K562 (cell line): ENCODE results near the gene PCBP3. TPM values are rescaled to one million over a fixed set of nuclear protein-coding genes. Genes with fewer than 3 reads are reported as not detected.

Experiments used
- ATAC-seq: fragments of 200-7000 bp; cut with Tn5 transposase; 3 replicates; pipeline ENCODE4 v1.9.1; 2020; ENCODE audit warnings: moderate library complexity
- BruUV-seq: library from RNA; stranded (reverse); fragments of 400-500 nt; replicated peaks from 2 replicates; lab custom pipeline; 2021; lab: Mats Ljungman, UMichigan
- CTCF ChIA-PET: fragments of 300-600 bp; formaldehyde crosslinking; extraction: SDS; loops from one replicate; lab custom pipeline; 2021; ENCODE audit warnings: low intra/inter-chr PET ratio; lab: Yijun Ruan, JAX
- POLR2A ChIA-PET: fragments of 300-600, 350-650 bp; sonication (Branson Sonifier 250); formaldehyde crosslinking; extraction: SDS; loops from one replicate; lab custom pipeline; 2021; ENCODE audit warnings: antibody characterized with exemption, inconsistent platforms; lab: Yijun Ruan, JAX
- DNase-seq, 4 experiments: peaks; one replicate each; pipeline versions ENCODE4 v3.0.0 to v3.0.0-alpha.2; 2011 to 2018; ENCODE audit warnings: low spot score in 3 of 4, mixed read lengths in 3 of 4; ENCODE audit errors: extremely low read depth in 1 of 4
- FAIRE-seq: peaks from 2 replicates; lab custom pipeline; 2011; peaks lifted over from hg19 to GRCh38; lab: Jason Lieb, UNC
- H2AFZ ChIP-seq: 2 replicates; pipeline ENCODE4 v1.6.0; 2011; ENCODE audit warnings: low read depth, low read length, control low read depth, inconsistent platforms
- H3K27ac ChIP-seq: fragments of 200-600 bp; 3 replicates; pipeline ENCODE4 v1.8.0; 2011; ENCODE audit warnings: low read depth, mild to moderate bottlenecking, control low read depth, inconsistent platforms, low read length, moderate library complexity, mixed read lengths; ENCODE audit errors: extremely low read depth
- H3K27me3 ChIP-seq, 2 experiments: fragments of 300-600 bp in 1 of 2; 2 replicates in 1 of 2; 3 replicates in 1 of 2; pipeline versions ENCODE4 v1.6.0 to v1.8.0; 2011; ENCODE audit warnings: inconsistent platforms in 2 of 2, low read length in 2 of 2, mild to moderate bottlenecking in 1 of 2, mixed read lengths in 1 of 2, moderate library complexity in 1 of 2; ENCODE audit not compliant: control insufficient read depth in 2 of 2, insufficient read depth in 2 of 2
- H3K36me3 ChIP-seq: fragments of 300-600 bp; 3 replicates; pipeline ENCODE4 v1.8.0; 2011; ENCODE audit warnings: mild to moderate bottlenecking, low read length, inconsistent platforms; ENCODE audit not compliant: control insufficient read depth, insufficient read depth
- H3K4me1 ChIP-seq, 2 experiments: fragments of 200-600 bp in 1 of 2; replicated peaks in 1 of 2; 2 replicates in 1 of 2; 3 replicates in 1 of 2; pipeline versions ENCODE4 v1.5.1 to v1.8.0; 2011; ENCODE audit warnings: inconsistent platforms in 2 of 2, low read length in 2 of 2, mild to moderate bottlenecking in 1 of 2, mixed read lengths in 1 of 2, moderate library complexity in 1 of 2; ENCODE audit not compliant: control insufficient read depth in 2 of 2, insufficient read depth in 2 of 2
- H3K4me2 ChIP-seq: 2 replicates; pipeline ENCODE4 v1.6.1; 2011; ENCODE audit warnings: low read length, control low read depth, inconsistent platforms, mixed read lengths; ENCODE audit not compliant: insufficient read depth
- H3K4me3 ChIP-seq: fragments of 200-600 bp; sonication (generic), shearing (Covaris generic); 2 replicates; pipeline ENCODE4 v1.5.1; 2016; ENCODE audit warnings: control low read depth, inconsistent platforms
- H3K79me2 ChIP-seq: fragments of 200-600 bp; 3 replicates; pipeline ENCODE4 v1.8.0; 2011; ENCODE audit warnings: low read length, inconsistent platforms; ENCODE audit not compliant: control insufficient read depth, insufficient read depth
- H3K9ac ChIP-seq, 2 experiments: 2 replicates each; pipeline versions ENCODE4 v1.6.0 to v1.6.1; 2011; ENCODE audit warnings: low read depth in 2 of 2, low read length in 2 of 2, control low read depth in 1 of 2, inconsistent platforms in 1 of 2, mild to moderate bottlenecking in 1 of 2, mixed read lengths in 1 of 2; ENCODE audit not compliant: insufficient read depth in 1 of 2
- H3K9me1 ChIP-seq: one replicate; pipeline ENCODE4 v1.6.0; 2011; ENCODE audit warnings: inconsistent platforms, mild to moderate bottlenecking, low read length, moderate library complexity; ENCODE audit not compliant: control insufficient read depth, insufficient read depth
- H3K9me3 ChIP-seq: replicated peaks from 2 replicates; pipeline ENCODE4 v1.5.1; 2011; ENCODE audit warnings: low read depth, low read length, inconsistent platforms; ENCODE audit not compliant: control insufficient read depth, insufficient read depth
- H4K20me1 ChIP-seq: replicated peaks from 2 replicates; pipeline ENCODE4 v1.6.1; 2011; ENCODE audit warnings: low read length, inconsistent platforms, mixed read lengths; ENCODE audit not compliant: control insufficient read depth, insufficient read depth
- GMEB1 ChIP-seq: fragments of 250-450 bp; sonication (Bioruptor Pico); IDR thresholded peaks from 2 replicates; pipeline ENCODE4 v1.4.0; 2020; ENCODE audit warnings: mild to moderate bottlenecking
- HCFC1 ChIP-seq: IDR thresholded peaks from 2 replicates; pipeline ENCODE4 v1.6.1; 2012; ENCODE audit warnings: low read depth, low read length, improper control_type of control experiment
- MTA1 ChIP-seq: fragments of 450-650 bp; IDR thresholded peaks from 2 replicates; pipeline ENCODE4 v1.6.1; 2017; ENCODE audit warnings: borderline replicate concordance
- NFE2L1 ChIP-seq: fragments of 450-650 bp; IDR thresholded peaks from 2 replicates; pipeline ENCODE4 v1.6.1; 2016; ENCODE audit warnings: missing genetic modification characterization, low read depth, mild to moderate bottlenecking, missing compliant biosample characterization, moderate library complexity, borderline replicate concordance
- SNIP1 ChIP-seq: fragments of 450-650 bp; IDR thresholded peaks from 2 replicates; pipeline ENCODE4 v1.7.1; 2017; ENCODE audit warnings: low read depth, mild to moderate bottlenecking
- SREBF1 ChIP-seq: fragments of 150-350 bp; IDR thresholded peaks from 2 replicates; pipeline ENCODE4 v1.6.1; 2014; ENCODE audit warnings: antibody characterized with exemption, low read depth, low read length, borderline replicate concordance
- ZNF12 ChIP-seq: sonication (generic); formaldehyde crosslinking; IDR thresholded peaks from 2 replicates; pipeline ENCODE4 v1.4.0; 2020; ENCODE audit warnings: mild to moderate bottlenecking, missing genetic modification reagents
- ZNF174 ChIP-seq: fragments of 250-450 bp; sonication (Bioruptor Pico); IDR thresholded peaks from 2 replicates; pipeline ENCODE4 v1.4.0; 2020; ENCODE audit warnings: mild to moderate bottlenecking
- ZNF398 ChIP-seq: fragments of 250-450 bp; sonication (Bioruptor Pico); IDR thresholded peaks from 2 replicates; pipeline ENCODE4 v1.8.0; 2021; ENCODE audit warnings: moderate library complexity, mild to moderate bottlenecking, inconsistent platforms
- ZNF407 ChIP-seq: fragments of 450-650 bp; IDR thresholded peaks from 2 replicates; pipeline ENCODE4 v1.6.1; 2016; ENCODE audit warnings: low read depth
- WGBS: fragments of 100-300 bp; shearing (Covaris generic); methylation state at CpG from one replicate; pipeline ENCODE4 v1.1.6; 2016; ENCODE audit warnings: low coverage, mixed read lengths; ENCODE audit not compliant: insufficient coverage; ENCODE audit errors: missing lambda C conversion rate; 5-methylcytosine and 5-hydroxymethylcytosine counted together
- in situ Hi-C: fragments of 300-500 bp; cut with MboI; formaldehyde crosslinking; loops from 4 replicates; pipeline ENCODE4 v1.15.0; 2018; ENCODE audit warnings: inconsistent platforms, mixed read lengths
- intact Hi-C: fragments of 100-400 bp; cut with micrococcal nuclease; formaldehyde crosslinking; loops from 2 replicates; pipeline ENCODE4 v1.14.2; 2022
- polyA plus RNA-seq, 8 experiments: library from polyadenylated mRNA; depleted of rRNA in 4 of 8; stranded (reverse) in 5 of 8; unstranded in 3 of 8; fragments of >200 nt; fragmentation: Nextera tagmentation in 2 of 8; fragmentation: Illumina TruSeq in 1 of 8; extraction: Ambion mirVana in 2 of 8; extraction: Trizol in 1 of 8; gene quantifications; 2 replicates each; pipeline versions ENCODE4 v1.2.1 to v1.2.3, GENCODE V29; 2011 to 2014; ENCODE audit warnings: inconsistent platforms in 1 of 8, missing spikeins in 1 of 8
- total RNA-seq, 7 experiments: library from RNA; depleted of rRNA in 6 of 7; stranded (reverse); fragments of >200 nt in 6 of 7; fragmentation: Illumina TruSeq in 2 of 7; extraction: Trizol in 2 of 7; gene quantifications; 2 replicates each; pipeline versions ENCODE4 v1.2.1 to v1.2.3, GENCODE V29; 2011 to 2021; ENCODE audit warnings: low replicate concordance in 1 of 7

PCBP3 gene
- total and polyA plus RNA-seq, 9 of the 15 experiments (the other 6 are each of a cell fraction or from before 2014, with no cell fraction given), result 0.18 TPM; not detected in 8

GRCh38 chr21:45768011-45768739 is 124.7 kb downstream of the PCBP3 start:
- Histone ChIP-seq H3K79me2 (no peaks in the 10 kb centered on the region), H3K9me3 (no peaks in the 10 kb centered on the region), H3K36me3 (no peaks in the 10 kb centered on the region), H3K4me2 (no peak overlapping the region), H2AFZ (no peak overlapping the region), H3K4me1 (peaks cover 0 to 3% of the 10 kb centered on the region in 2 experiments; a peak in 1 of 5 replicates), H3K27me3 (peaks cover 21 to 65% of the 10 kb centered on the region in 2 experiments), H3K9me1 (no peaks in the 10 kb centered on the region), H3K9ac (no peak overlapping the region), H3K4me3 (no peak overlapping the region), H3K27ac (no peak overlapping the region), H4K20me1 (no peaks in the 10 kb centered on the region)
- ATAC-seq (no peak), DNase-seq (no peak), FAIRE-seq (no peak)
- no TSS peak for BruUV-seq
- ChIA-PET POLR2A (interaction anchor here (0.6 kb wide), 1 partner anchor 160 kb away, joined by 4 read pairs; no protein-coding TSS in a partner anchor), CTCF (no interaction called here)
- in situ Hi-C loops (no loop called here), intact Hi-C loops (no loop called here)
- 0% methylated on average over 11 of the region's 11 CpGs for WGBS
- TF ChIP-seq MTA1 (no peak), SREBF1 (no peak), SNIP1 (no peak), ZNF12 (CRISPR knock-in tag) (no peak), ZNF398 (no peak), ZNF407 (no peak), ZNF174 (no peak), GMEB1 (CRISPR knock-in tag) (no peak), HCFC1 (no peak), NFE2L1 (tag) (no peak)
